ENCODE measurements around the gene PIGU. TPM values are rescaled to one million over a fixed set of nuclear protein-coding genes. Genes with fewer than 3 reads are reported as not detected.

The PIGU gene
- total RNA-seq, 1 experiment from 2014 or later, result 24.4 TPM

DNA sequence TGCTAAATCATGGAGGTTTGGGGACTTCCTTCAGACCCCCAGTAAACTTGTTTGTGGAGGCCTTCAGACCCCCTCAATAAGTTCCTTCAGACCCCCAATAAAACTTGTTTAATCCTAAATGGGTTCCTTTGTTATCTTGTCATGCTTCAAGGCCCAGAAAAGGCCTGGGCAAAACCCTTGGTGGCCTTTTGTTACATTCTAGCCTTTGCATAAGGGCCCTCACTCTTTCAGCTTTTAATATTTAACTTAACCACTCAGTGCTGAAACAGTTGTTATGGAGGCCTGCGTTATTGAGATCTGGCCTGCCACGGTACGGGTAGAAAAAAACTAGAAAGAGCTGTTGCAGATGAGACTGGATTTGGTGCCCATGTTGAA, 165.0 kb downstream of the PIGU start:
- H3K27ac ChIP-seq, result no peak overlapping the region
- no peak overlapping the region for H3K4me3 ChIP-seq

DNA sequence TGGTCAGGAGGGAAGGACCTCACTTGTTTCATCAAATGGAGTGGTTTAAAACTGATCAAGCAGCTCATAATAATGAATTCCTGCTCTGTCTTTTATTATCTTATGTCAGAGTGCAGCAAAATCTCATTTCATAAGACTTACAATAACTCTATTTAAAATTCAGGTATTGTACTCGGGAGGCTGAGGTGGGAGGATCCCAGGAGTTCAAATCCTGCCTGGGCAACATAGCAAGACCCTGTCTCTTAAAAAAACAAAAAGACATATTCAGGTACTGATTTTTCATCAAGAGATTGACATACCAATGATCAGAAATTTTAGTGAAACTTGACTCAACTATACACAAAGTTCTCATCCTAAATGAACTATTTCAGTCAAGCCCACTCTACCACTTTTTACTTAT, 166.3 kb downstream of the PIGU start:
- Histone ChIP-seq H3K4me1 (replicated peaks) (peaks cover 3% of the 10 kb centered on the region), H3K4me3 (no peak overlapping the region), H3K27me3 (replicated peaks) (no peaks in the 10 kb centered on the region), H3K36me3 (peaks cover 65% of the 10 kb centered on the region), H3K9me3 (replicated peaks) (no peaks in the 10 kb centered on the region), H3K27ac (no peak overlapping the region)
- no peak for DNase-seq (ENCODE audit: low read depth in 1 of 2, low spot score in 2 of 2)

More for the DNA sequence above, 165.0 kb downstream of the PIGU start:
- peaks cover 7% of the 10 kb centered on the region for H3K4me1 ChIP-seq (replicated peaks)
- H3K9me3 ChIP-seq (replicated peaks), result no peaks in the 10 kb centered on the region
- peaks cover 59% of the 10 kb centered on the region for H3K36me3 ChIP-seq
- no peak for DNase-seq (ENCODE audit: low read depth in 1 of 2, low spot score in 2 of 2)
- no peaks in the 10 kb centered on the region for H3K27me3 ChIP-seq (replicated peaks)

Other genes starting within 250 kb of the PIGU start
- 147 and 190 TPM in 2 replicates for gene DYNLRB1, start 160.7 kb downstream of the PIGU start, total RNA-seq (2014; rRNA removed; shearing (Covaris generic))
- gene MAP1LC3A, start 118.4 kb downstream of the PIGU start, total RNA-seq (2014; rRNA removed; shearing (Covaris generic)), result 54.1 and 64.5 TPM in 2 replicates
- gene TP53INP2, start 27.3 kb upstream of the PIGU start, total RNA-seq (2014; rRNA removed; shearing (Covaris generic)), result 0.88 and 2.9 TPM in 2 replicates
- gene NCOA6, start 148.6 kb upstream of the PIGU start, total RNA-seq (2014; rRNA removed; shearing (Covaris generic)), result 4.7 TPM in 2 replicates
- 1.5 and 3.9 TPM in 2 replicates for gene GGT7, start 195.8 kb upstream of the PIGU start, total RNA-seq (2014; rRNA removed; shearing (Covaris generic))
- 26.1 and 27.0 TPM in 2 replicates for gene ACSS2, start 199.5 kb upstream of the PIGU start, total RNA-seq (2014; rRNA removed; shearing (Covaris generic))

All from SJSA1 (cell line).